H1 (cell line): ENCODE results near the gene SBF1. TPM values are rescaled to one million over a fixed set of nuclear protein-coding genes. Genes with fewer than 3 reads are reported as not detected.

Experiments
- CTCF ChIA-PET: fragments of 300-600 bp; sonication (Branson Sonifier 250); formaldehyde crosslinking; loops from one replicate; lab custom pipeline; 2021; ENCODE audit not compliant: partially characterized antibody; lab: Charles Lee
- POLR2A ChIA-PET: fragments of 300-600 bp; sonication (Branson Sonifier 250); formaldehyde crosslinking; loops from one replicate; lab custom pipeline; 2021; ENCODE audit warnings: inconsistent platforms; ENCODE audit not compliant: partially characterized antibody; lab: Charles Lee
- DNase-seq, 2 experiments: peaks; one replicate each; pipeline versions ENCODE4 v3.0.0 to v3.0.0-alpha.2; 2010 to 2022; ENCODE audit warnings: low spot score in 2 of 2, low read depth in 1 of 2, mixed read lengths in 1 of 2
- FAIRE-seq: peaks from 2 replicates; lab custom pipeline; 2011; peaks lifted over from hg19 to GRCh38; lab: Jason Lieb, UNC
- H2AFZ ChIP-seq: 2 replicates; pipeline ENCODE4 v1.8.1; 2012; ENCODE audit warnings: low read length, inconsistent platforms
- H2AK5ac ChIP-seq: 2 replicates; pipeline ENCODE4 v1.6.1; 2013; ENCODE audit warnings: low read depth, low read length
- H2BK120ac ChIP-seq: replicated peaks from 2 replicates; pipeline ENCODE3; 2013; ENCODE audit warnings: low read depth, low read length, inconsistent platforms
- H2BK12ac ChIP-seq: 2 replicates; pipeline ENCODE4 v1.6.1; 2013; ENCODE audit warnings: low read depth, low read length
- H2BK15ac ChIP-seq: 2 replicates; pipeline ENCODE4 v1.6.1; 2013; ENCODE audit warnings: low read length
- H2BK20ac ChIP-seq: 2 replicates; pipeline ENCODE4 v1.6.1; 2013; ENCODE audit warnings: low read length
- H2BK5ac ChIP-seq: 2 replicates; pipeline ENCODE4 v1.6.1; 2013; ENCODE audit warnings: low read depth, low read length
- H3K14ac ChIP-seq: 2 replicates; pipeline ENCODE4 v1.6.1; 2013; ENCODE audit warnings: inconsistent platforms; ENCODE audit not compliant: insufficient read length
- H3K18ac ChIP-seq: 2 replicates; pipeline ENCODE4 v1.6.1; 2013; ENCODE audit warnings: low read length; ENCODE audit errors: extremely low read depth
- H3K23ac ChIP-seq: 2 replicates; pipeline ENCODE4 v1.6.1; 2013; ENCODE audit warnings: inconsistent platforms; ENCODE audit not compliant: insufficient read length
- H3K23me2 ChIP-seq: 2 replicates; pipeline ENCODE4 v1.6.1; 2013; ENCODE audit warnings: low read depth, low read length
- H3K27ac ChIP-seq: 2 replicates; pipeline ENCODE4 v1.6.1; 2011; ENCODE audit warnings: low read depth, low read length, inconsistent platforms
- H3K27me3 ChIP-seq, 4 experiments: replicated peaks in 1 of 4; 1 replicate in 1 of 4; 2 replicates in 3 of 4; pipeline versions ENCODE4 v1.6.1 to v1.8.1; 2011 to 2013; ENCODE audit warnings: low read length in 3 of 4, mild to moderate bottlenecking in 3 of 4, inconsistent platforms in 2 of 4, mixed read lengths in 2 of 4, moderate library complexity in 1 of 4; ENCODE audit not compliant: control insufficient read depth in 3 of 4, insufficient read depth in 3 of 4; ENCODE audit errors: extremely low read depth in 1 of 4
- H3K36me3 ChIP-seq, 4 experiments: 2 replicates each; pipeline versions ENCODE4 v1.6.1 to v1.8.1; 2011 to 2013; ENCODE audit warnings: mild to moderate bottlenecking in 4 of 4, low read length in 3 of 4, moderate library complexity in 2 of 4, control low read depth in 1 of 4, inconsistent platforms in 1 of 4; ENCODE audit not compliant: insufficient read depth in 4 of 4, control insufficient read depth in 2 of 4
- H3K4ac ChIP-seq: replicated peaks from 2 replicates; pipeline ENCODE3; 2013; ENCODE audit warnings: low read length, low read depth, mixed read lengths, inconsistent platforms; ENCODE audit not compliant: insufficient read length
- H3K4me1 ChIP-seq, 4 experiments: replicated peaks in 1 of 4; 1 replicate in 1 of 4; 2 replicates in 3 of 4; pipeline versions ENCODE4 v1.6.1 to v1.8.1; 2011 to 2013; ENCODE audit warnings: low read length in 3 of 4, inconsistent platforms in 2 of 4, mixed read lengths in 1 of 4; ENCODE audit not compliant: insufficient read depth in 4 of 4, control insufficient read depth in 3 of 4
- H3K4me2 ChIP-seq, 2 experiments: 2 replicates each; pipeline versions ENCODE4 v1.6.1 to v1.8.1; 2011 to 2013; ENCODE audit warnings: low read depth in 2 of 2, low read length in 2 of 2, control low read depth in 1 of 2, inconsistent platforms in 1 of 2, mild to moderate bottlenecking in 1 of 2; ENCODE audit not compliant: insufficient read depth in 1 of 2
- H3K4me3 ChIP-seq, 4 experiments: fragments of 200-600, 300-600 bp in 1 of 4; sonication (generic), shearing (Covaris generic), sonication (Bioruptor Twin) in 1 of 4; 2 replicates each; pipeline versions ENCODE4 v1.5.1 to v1.8.1; 2011 to 2016; ENCODE audit warnings: low read length in 4 of 4, low read depth in 3 of 4, control low read depth in 2 of 4, inconsistent platforms in 2 of 4, mild to moderate bottlenecking in 2 of 4, mixed read lengths in 1 of 4, moderate library complexity in 1 of 4; ENCODE audit not compliant: insufficient read depth in 2 of 4; ENCODE audit errors: extremely low read depth in 1 of 4
- H3K56ac ChIP-seq: replicated peaks from 2 replicates; pipeline ENCODE3; 2013; ENCODE audit warnings: low read depth, mild to moderate bottlenecking, mixed read lengths, low read length, inconsistent platforms; ENCODE audit not compliant: insufficient read length
- H3K79me1 ChIP-seq: 2 replicates; pipeline ENCODE4 v1.6.1; 2013; ENCODE audit warnings: low read depth, low read length, control low read depth
- H3K79me2 ChIP-seq, 2 experiments: 2 replicates each; pipeline versions ENCODE4 v1.6.1 to v1.8.1; 2012 to 2013; ENCODE audit warnings: low read length in 2 of 2, mild to moderate bottlenecking in 2 of 2, inconsistent platforms in 1 of 2; ENCODE audit not compliant: insufficient read depth in 2 of 2, control insufficient read depth in 1 of 2
- H3K9ac ChIP-seq, 4 experiments: replicated peaks in 1 of 4; 1 replicate in 1 of 4; 2 replicates in 3 of 4; pipeline versions ENCODE4 v1.6.1 to v1.8.1; 2011 to 2013; ENCODE audit warnings: low read depth in 3 of 4, low read length in 3 of 4, control low read depth in 2 of 4, mild to moderate bottlenecking in 2 of 4, moderate library complexity in 2 of 4, inconsistent platforms in 1 of 4; ENCODE audit errors: extremely low read depth in 1 of 4
- H3K9me3 ChIP-seq, 2 experiments: 2 replicates each; pipeline versions ENCODE4 v1.6.1 to v1.8.1; 2012 to 2013; ENCODE audit warnings: mild to moderate bottlenecking in 2 of 2, moderate library complexity in 2 of 2, control low read depth in 1 of 2, inconsistent platforms in 1 of 2, low read depth in 1 of 2, low read length in 1 of 2, mixed read lengths in 1 of 2; ENCODE audit not compliant: insufficient read depth in 2 of 2
- H4K20me1 ChIP-seq, 2 experiments: replicated peaks in 1 of 2; 2 replicates each; pipeline versions ENCODE3 to v1.8.1; 2011 to 2013; ENCODE audit warnings: inconsistent platforms in 2 of 2, low read length in 2 of 2, mild to moderate bottlenecking in 1 of 2; ENCODE audit not compliant: insufficient read depth in 2 of 2, control insufficient read depth in 1 of 2
- H4K5ac ChIP-seq: 2 replicates; pipeline ENCODE4 v1.6.1; 2013; ENCODE audit warnings: low read length, low read depth, mixed read lengths, inconsistent platforms; ENCODE audit not compliant: insufficient read length
- H4K8ac ChIP-seq: 2 replicates; pipeline ENCODE4 v1.8.0; 2013; ENCODE audit warnings: mild to moderate bottlenecking, moderate library complexity, low read length, inconsistent platforms; ENCODE audit not compliant: insufficient read depth; ENCODE audit errors: extremely low read depth
- H4K91ac ChIP-seq: replicated peaks from 2 replicates; pipeline ENCODE3; 2013; ENCODE audit warnings: low read length, mixed read lengths, inconsistent platforms; ENCODE audit not compliant: insufficient read length
- BCL11A ChIP-seq, 2 experiments: IDR thresholded peaks; one replicate each; pipeline ENCODE4 v1.6.1; 2011; ENCODE audit warnings: low read depth in 2 of 2, low read length in 2 of 2, mild to moderate bottlenecking in 2 of 2
- EZH2 ChIP-seq: fragments of 200-600 bp; sonication (generic); IDR thresholded peaks from 2 replicates; pipeline ENCODE4 v1.7.1; 2012; ENCODE audit warnings: low read depth, mild to moderate bottlenecking, moderate library complexity, low read length, inconsistent platforms; ENCODE audit not compliant: severe bottlenecking
- KDM4A ChIP-seq: IDR thresholded peaks from one replicate; pipeline ENCODE4 v1.7.1; 2012; ENCODE audit warnings: low read depth, mild to moderate bottlenecking, moderate library complexity, low read length, inconsistent platforms; ENCODE audit not compliant: severe bottlenecking
- PHF8 ChIP-seq: fragments of 200-600 bp; sonication (generic); conservative IDR thresholded peaks from 2 replicates; pipeline ENCODE4 v1.7.1; 2012; ENCODE audit warnings: low read depth, mild to moderate bottlenecking, inconsistent platforms, low read length, moderate library complexity
- RAD21 ChIP-seq, 2 experiments: IDR thresholded peaks in 1 of 2; conservative IDR thresholded peaks in 1 of 2; 2 replicates each; pipeline ENCODE4 v1.6.1; 2011; ENCODE audit warnings: low read depth in 2 of 2, low read length in 2 of 2, improper control_type of control experiment in 1 of 2, inconsistent platforms in 1 of 2, mild to moderate bottlenecking in 1 of 2, moderate library complexity in 1 of 2
- RNF2 ChIP-seq: fragments of 200-900, 300-1000 bp; sonication (generic); IDR thresholded peaks from 2 replicates; pipeline ENCODE4 v1.7.1; 2016; ENCODE audit warnings: borderline replicate concordance, low read depth, mild to moderate bottlenecking, antibody characterized with exemption, low read length; ENCODE audit not compliant: poor library complexity, severe bottlenecking; ENCODE audit errors: missing control alignments
- YY1 ChIP-seq: IDR thresholded peaks from 2 replicates; pipeline ENCODE4 v1.6.1; 2011; ENCODE audit warnings: low read depth, mild to moderate bottlenecking, low read length
- WGBS, 2 experiments: shearing (Covaris generic) in 1 of 2; methylation state at CpG; one replicate each; pipeline versions ENCODE4 v1.1.6 to v1.1.7; 2013 to 2015; ENCODE audit warnings: low lambda C conversion rate in 2 of 2, mixed read lengths in 2 of 2, inconsistent platforms in 1 of 2, low coverage in 1 of 2, missing lambda C conversion rate in 1 of 2; ENCODE audit not compliant: insufficient replicate concordance in 2 of 2, insufficient coverage in 1 of 2, insufficient read length in 1 of 2; ENCODE audit errors: extremely low coverage in 1 of 2, missing lambda C conversion rate in 1 of 2; 5-methylcytosine and 5-hydroxymethylcytosine counted together
- polyA plus RNA-seq, 7 experiments: library from polyadenylated mRNA; depleted of rRNA in 3 of 7; stranded (reverse) in 5 of 7; unstranded in 2 of 7; fragments of >200 nt in 5 of 7; fragments of 200-250 nt in 2 of 7; gene quantifications; 1 replicate in 5 of 7; 2 replicates in 1 of 7; 4 replicates in 1 of 7; pipeline versions ENCODE4 v1.2.1 to v1.2.3, GENCODE V29; 2011 to 2013; ENCODE audit warnings: missing spikeins in 2 of 7, mixed read lengths in 2 of 7
- total RNA-seq: library from RNA; stranded (reverse); fragmentation: NEBNext Ultra II Directional; extraction: Animal tissue kit (Norgen Biotek cat#: 25700); gene quantifications from 2 replicates; pipeline ENCODE4 v1.2.1, GENCODE V29; 2021

The SBF1 gene
- total and polyA plus RNA-seq, 2 of the 8 experiments (the other 6 are each of a cell fraction or from before 2014, with no cell fraction given) = 29.1 to 71.5 TPM

- Histone ChIP-seq H2BK15ac (no peak overlapping the region), H2AK5ac (no peak overlapping the region), H3K23ac (no peak overlapping the region), H2BK12ac (no peak overlapping the region), H2BK20ac (no peak overlapping the region), H3K36me3 (peaks cover 13 to 34% (median 24%) of the 10 kb centered on the region in 4 experiments; a peak in 7 of 8 replicates), H3K4me1 (no peaks in the 10 kb centered on the region), H3K79me2 (no peaks in the 10 kb centered on the region), H2BK5ac (no peak overlapping the region), H2BK120ac (no peak overlapping the region), H3K18ac (no peak overlapping the region), H3K4me2 (no peak overlapping the region), H3K79me1 (no peaks in the 10 kb centered on the region), H3K27ac (no peak overlapping the region), H2AFZ (no peak overlapping the region), H4K20me1 (peaks cover 16 to 20% of the 10 kb centered on the region in 2 experiments), H3K4ac (no peak overlapping the region), H4K8ac (no peak overlapping the region), H3K9me3 (no peaks in the 10 kb centered on the region), H3K27me3 (no peaks in the 10 kb centered on the region), H3K56ac (no peak overlapping the region), H4K5ac (no peak overlapping the region), H3K4me3 (no peak overlapping the region), H4K91ac (no peak overlapping the region), H3K14ac (no peak overlapping the region), H3K23me2 (no peaks in the 10 kb centered on the region), H3K9ac (no peak overlapping the region)
- WGBS, 2 experiments = 93% methylated on average over 5 of the region's 5 CpGs; no CpG with 5 or more reads in 1 of the 2 experiments
- FAIRE-seq (no peak), DNase-seq (no peak)
- CTCF ChIA-PET = interaction anchor here (0.9 to 4.8 kb wide), 6 partner anchors 8 to 76 kb away, joined by 3 to 22 read pairs (median 3); no protein-coding TSS in a partner anchor
- POLR2A ChIA-PET = interaction anchor here (0.8 kb wide), 1 partner anchor 11 kb away, joined by 3 read pairs; no protein-coding TSS in a partner anchor
- no peak for TF ChIP-seq KDM4A
- TF ChIP-seq PHF8 = no peak
- no peak for TF ChIP-seq YY1
- TF ChIP-seq EZH2 = no peak
- no peak for TF ChIP-seq BCL11A (IDR thresholded peaks at IDR 0.05; ENCODE audit: low read depth in 2 of 2, low read length in 2 of 2)
- no peak for TF ChIP-seq RNF2
- no peak for TF ChIP-seq RAD21 (IDR thresholded peaks at IDR 0.05 in 1 of 2, conservative IDR thresholded peaks at IDR 0.05 in 1 of 2; ENCODE audit: low read depth in 2 of 2, low read length in 2 of 2)
Observed at GRCh38 chr22:50452649-50453048, 22.2 kb downstream of the SBF1 start.
